ENCODE measurements around the gene RCSD1. TPM values are rescaled to one million over a fixed set of nuclear protein-coding genes. Genes with fewer than 3 reads are reported as not detected.

Gene RCSD1
- total and polyA plus RNA-seq, 10 of the 15 experiments (the other 5 are each of a cell fraction or from before 2014, with no cell fraction given) = 11.4 to 78.3 (median 71.6) TPM

GRCh38 chr1:167663002-167663772 is 33.2 kb downstream of the RCSD1 start (continued):
- TF ChIP-seq E4F1 (IDR thresholded peaks at IDR 0.05; ENCODE audit: borderline replicate concordance, partially characterized antibody) = no peak
- no peak for TF ChIP-seq SRF (IDR thresholded peaks at IDR 0.05; ENCODE audit: low read depth in 2 of 2, low read length in 2 of 2)
- no peak for TF ChIP-seq CBFB (IDR thresholded peaks at IDR 0.05; ENCODE audit: low read depth)
- no peak for TF ChIP-seq CBX3 (IDR thresholded peaks at IDR 0.05; ENCODE audit: borderline replicate concordance, low read depth)
- TF ChIP-seq SIN3A (IDR thresholded peaks at IDR 0.05; ENCODE audit: low read depth, low read length) = no peak
- TF ChIP-seq CHD1 (IDR thresholded peaks at IDR 0.05; ENCODE audit: low read depth, low read length) = peak; percentile 85; the same call in 1 of the 2 replicates
- no peak for TF ChIP-seq STAT1 (conservative IDR thresholded peaks at IDR 0.05)

- H4K20me1 ChIP-seq (ENCODE audit: control insufficient read depth, insufficient read depth) = 0 out of 2 replicates have a peak, but pooled peaks cover 4% of the 10 kb centered on the region
- peaks cover 0 to 17% of the 10 kb centered on the region in 2 experiments; a peak in 3 of 4 replicates for H3K36me3 ChIP-seq (ENCODE audit: control insufficient read depth in 2 of 2, insufficient read depth in 2 of 2, low read length in 1 of 2)
- ChIA-PET CTCF (interaction anchor here (1.3 to 2.2 kb wide), 6 partner anchors 10 to 65 kb away, joined by 4 to 12 read pairs (median 6); no protein-coding TSS in a partner anchor), RAD21 (ENCODE audit: unreplicated experiment) (interaction anchor here (0.9 to 1.5 kb wide), 2 partner anchors 12 to 44 kb away, joined by 3 read pairs; no protein-coding TSS in a partner anchor), POLR2A (interaction anchor here (0.7 to 3.6 kb wide), 2 partner anchors 37 to 453 kb away, joined by 3 to 10 read pairs; no protein-coding TSS in a partner anchor), SMC1A (ENCODE audit: uncharacterized antibody, unreplicated experiment) (interaction anchor here (0.6 to 5.7 kb wide), 10 partner anchors 10 to 135 kb away, joined by 3 to 38 read pairs (median 4); no protein-coding TSS in a partner anchor)
- in situ Hi-C loops (cut with MboI) (no loop called here), intact Hi-C loops (cut with micrococcal nuclease; ENCODE audit: unreplicated experiment) (no loop called here)
- FAIRE-seq (no peak), DNase-seq (ENCODE audit: low read depth, low spot score) (no peak), ATAC-seq (no peak)
- no peak overlapping the region for H2AFZ ChIP-seq (ENCODE audit: control insufficient read depth, low read depth, low read length)
- H3K4me1 ChIP-seq (ENCODE audit: control insufficient read depth, insufficient read depth, low read length) = peaks cover 72% of the 10 kb centered on the region
- H3K4me3 ChIP-seq = no peak overlapping the region
- no peak overlapping the region for H3K27ac ChIP-seq (ENCODE audit: control insufficient read depth, insufficient read depth)
- H3K9me3 ChIP-seq (replicated peaks; ENCODE audit: control insufficient read depth, insufficient read depth, low read length) = no peaks in the 10 kb centered on the region
- no peak overlapping the region for H3K9ac ChIP-seq (ENCODE audit: control insufficient read depth, insufficient read depth, low read length)
- 70% methylated on average over 4 of the region's 4 CpGs for WGBS (ENCODE audit: insufficient coverage, insufficient replicate concordance, low lambda C conversion rate, missing lambda C conversion rate)
- peaks cover 74% of the 10 kb centered on the region for H3K79me2 ChIP-seq (ENCODE audit: control insufficient read depth, insufficient read depth, low read length)
- H3K4me2 ChIP-seq (ENCODE audit: control insufficient read depth, insufficient read depth) = no peak overlapping the region
- BruUV-seq (replicated peaks) = no TSS peak
- no peaks in the 10 kb centered on the region for H3K27me3 ChIP-seq (replicated peaks in 1 of 2; ENCODE audit: control insufficient read depth in 2 of 2, insufficient read depth in 2 of 2, low read length in 1 of 2)
- no peak for TF ChIP-seq NR2F1 (conservative IDR thresholded peaks at IDR 0.05)
- TF ChIP-seq MEF2B (IDR thresholded peaks at IDR 0.05; ENCODE audit: partially characterized antibody, poor library complexity, severe bottlenecking) = no peak
- no peak for TF ChIP-seq STAT1 (conservative IDR thresholded peaks at IDR 0.05)
- no peak for TF ChIP-seq ZNF592 (IDR thresholded peaks at IDR 0.05)
- TF ChIP-seq NR2C2 (IDR thresholded peaks at IDR 0.05; ENCODE audit: borderline replicate concordance, control insufficient read depth, insufficient read length, low read depth) = no peak
- no peak for TF ChIP-seq TARDBP (IDR thresholded peaks at IDR 0.05; ENCODE audit: borderline replicate concordance)
- no peak for TF ChIP-seq PAX5 (IDR thresholded peaks at IDR 0.05; ENCODE audit: borderline replicate concordance, low read depth, low read length)
- no peak for TF ChIP-seq SRF (IDR thresholded peaks at IDR 0.05; ENCODE audit: low read depth in 2 of 2, low read length in 2 of 2)
- no peak for TF ChIP-seq RUNX3 (IDR thresholded peaks at IDR 0.05; ENCODE audit: low read length)
- no peak for TF ChIP-seq EP300 (IDR thresholded peaks at IDR 0.05; ENCODE audit: borderline replicate concordance in 1 of 2, control insufficient read depth in 1 of 2, low read depth in 2 of 2, low read length in 2 of 2)
- TF ChIP-seq CHD1 (IDR thresholded peaks at IDR 0.05; ENCODE audit: low read depth, low read length) = no peak
Observed at GRCh38 chr1:167665469-167665868, 35.4 kb downstream of the RCSD1 start.

Measured in GM12878 (cell line).